HG02970 (cell line): Measurements from ENCODE around the gene NKTR.

Source experiments
- ATAC-seq: cut with Tn5 transposase; IDR thresholded peaks from one replicate; pipeline ENCODE4 v1.9.1; 2021; ENCODE audit warnings: mild to moderate bottlenecking, moderate library complexity, moderate number of reproducible peaks; ENCODE audit not compliant: unreplicated experiment, low FRiP score

NKTR gene

DNA sequence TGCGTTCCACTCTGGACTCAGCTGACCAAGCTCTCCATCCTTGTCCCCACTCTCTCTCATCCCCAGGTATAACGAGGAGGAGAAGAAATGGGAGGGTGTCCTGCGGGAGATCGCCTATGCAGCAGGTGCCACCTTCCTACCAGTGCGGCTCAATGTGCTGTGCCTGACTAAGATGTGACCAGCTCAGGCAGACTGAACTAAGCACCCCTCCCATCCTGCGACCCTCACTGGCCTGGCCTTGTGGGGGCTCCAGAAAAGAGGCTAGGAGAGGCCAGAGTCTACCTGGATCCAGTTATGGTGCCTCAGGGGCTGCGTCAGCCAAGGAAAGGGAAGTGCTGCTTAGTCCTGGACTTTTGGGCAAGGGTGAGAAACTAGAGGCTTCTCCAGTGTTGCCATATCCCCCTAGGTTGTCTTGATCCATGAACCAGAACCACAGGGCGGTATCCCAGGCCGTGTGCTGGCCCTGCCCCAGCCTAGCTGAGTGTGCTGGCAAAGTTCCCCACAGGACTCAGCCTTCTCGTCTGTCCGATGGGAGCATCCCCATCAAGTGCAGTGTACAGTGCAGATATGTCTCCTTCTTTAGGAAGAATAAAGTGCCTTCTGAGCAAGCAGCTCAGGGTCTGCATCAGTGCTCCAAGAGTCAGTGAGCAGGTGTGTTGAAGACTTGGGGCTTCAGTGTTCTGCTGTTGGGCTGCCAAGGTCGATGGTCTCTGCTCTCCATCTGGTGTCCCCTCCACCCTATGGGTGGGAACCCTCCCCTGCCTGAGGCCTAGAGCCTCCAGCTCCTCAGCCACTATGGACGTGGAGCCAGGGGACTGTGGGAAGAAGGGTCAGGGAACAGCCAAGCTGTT lies 91.6 kb downstream of the NKTR start:
- no peak for ATAC-seq

DNA sequence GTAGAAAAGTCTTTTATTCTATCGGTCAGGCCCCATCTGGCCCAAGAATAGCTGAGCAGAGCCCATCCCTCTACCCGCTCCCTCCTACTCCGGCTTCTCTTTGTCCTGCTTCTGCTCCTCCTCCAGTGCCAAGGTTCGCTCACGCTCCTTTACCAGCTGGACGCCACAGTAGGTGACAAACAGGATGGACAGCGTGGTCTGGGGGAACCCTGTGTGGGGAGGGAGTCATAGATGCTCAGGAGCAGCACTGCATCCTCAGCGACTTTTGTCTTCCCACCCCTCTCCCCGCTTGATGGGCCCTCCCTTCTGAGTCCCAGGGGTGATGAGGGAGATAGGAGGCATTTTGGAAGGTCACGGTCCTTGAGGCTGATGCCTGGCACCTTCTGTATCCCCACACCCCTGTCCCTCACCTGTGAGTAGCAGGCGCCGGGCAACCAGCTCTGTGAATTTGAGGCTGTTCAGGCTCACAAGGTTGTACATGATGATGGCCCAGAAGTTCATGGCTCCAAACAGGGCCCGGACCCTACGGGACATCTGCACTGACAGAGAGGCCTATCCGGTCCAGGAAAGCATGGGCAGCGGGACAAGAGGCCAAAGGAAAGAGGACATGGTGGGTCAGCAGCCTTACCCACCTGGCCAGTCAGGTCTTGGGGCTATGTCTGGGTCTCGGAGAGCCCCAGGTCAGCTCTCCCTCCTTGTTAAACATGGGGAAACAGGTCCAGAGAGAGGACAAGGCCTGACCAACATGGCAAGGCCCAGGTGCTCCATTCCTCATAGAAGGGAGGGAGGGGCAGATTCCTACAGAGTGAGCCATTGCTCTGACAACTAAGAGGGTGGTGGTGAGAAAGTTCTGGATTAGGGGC lies 92.4 kb downstream of the NKTR start:
- ATAC-seq, result no peak

- ATAC-seq, result no peak
Observed at GRCh38 chr3:42693530-42693930, 93.0 kb downstream of the NKTR start.

GRCh38 chr3:42694366-42694765 lies 93.9 kb downstream of the NKTR start:
- no peak for ATAC-seq

DNA sequence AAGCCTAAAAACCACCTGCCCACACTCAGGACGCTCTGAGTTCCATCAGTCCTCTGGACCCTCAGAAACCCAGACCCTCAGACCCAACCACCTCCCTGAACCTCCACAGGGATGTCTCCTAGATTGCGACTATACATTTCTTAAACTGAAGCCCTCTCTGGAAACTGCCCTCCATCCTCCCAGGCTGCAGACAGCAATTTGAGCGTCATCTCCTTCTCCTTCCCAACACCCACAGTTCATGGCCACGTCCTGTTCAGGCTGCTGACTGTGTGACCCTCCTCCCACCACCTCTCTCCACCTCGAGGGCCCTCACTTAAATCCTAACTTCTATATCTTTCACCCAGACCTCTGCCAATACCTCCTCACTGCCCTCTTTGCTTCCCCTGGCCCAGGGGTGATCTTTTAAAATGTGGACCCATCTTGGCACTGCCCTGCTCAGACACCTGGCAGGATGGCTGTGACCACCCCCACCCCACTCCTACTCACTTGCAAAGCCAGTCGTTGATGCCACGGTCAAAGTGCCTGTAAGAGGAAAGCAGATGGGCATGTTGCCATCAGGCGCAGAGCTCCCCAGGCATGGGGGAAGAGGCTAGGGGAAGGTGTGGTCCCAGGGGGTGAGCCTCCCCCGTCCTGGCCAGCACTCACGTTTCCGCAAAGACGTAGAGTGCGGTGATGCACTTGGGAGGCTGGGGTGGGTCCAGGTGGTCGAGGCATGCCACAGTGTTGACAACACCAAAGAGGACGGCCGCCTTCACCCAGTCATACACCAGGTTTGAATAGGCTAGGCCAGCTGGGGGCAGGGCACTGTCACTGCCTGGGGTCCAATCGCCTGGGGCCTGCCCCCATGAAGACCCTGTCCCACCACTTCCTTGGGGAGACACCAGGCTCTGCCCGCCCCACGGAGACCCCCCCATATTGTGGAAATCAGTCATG lies 96.1 kb downstream of the NKTR start:
- no peak for ATAC-seq

- ATAC-seq, result no peak
Observed at GRCh38 chr3:42697289-42698051, 97.0 kb downstream of the NKTR start.
